IMR-90 (cell line): ENCODE data around the gene UXS1. TPM values are rescaled to one million over a fixed set of nuclear protein-coding genes. Genes with fewer than 3 reads are reported as not detected.

Experiments
- ATAC-seq: fragments of 200-7000 bp; cut with Tn5 transposase; 2 replicates; pipeline ENCODE4 v1.9.1; 2020; ENCODE audit warnings: low read depth, mild to moderate bottlenecking, moderate library complexity
- BruUV-seq: library from RNA; stranded (reverse); fragments of 400-500 nt; replicated peaks from 2 replicates; lab custom pipeline; 2021; lab: Mats Ljungman, UMichigan
- CTCF ChIA-PET: fragments of 300-600 bp; formaldehyde crosslinking; extraction: SDS; loops from one replicate; lab custom pipeline; 2021; ENCODE audit warnings: antibody characterized with exemption; lab: Yijun Ruan, JAX
- POLR2A ChIA-PET: fragments of 300-600 bp; sonication (Branson Sonifier 250); formaldehyde crosslinking; loops from one replicate; lab custom pipeline; 2022; ENCODE audit warnings: antibody characterized with exemption; ENCODE audit not compliant: unreplicated experiment; lab: Charles Lee
- DNase-seq: peaks from one replicate; pipeline ENCODE4 v3.0.0; 2013
- H2AFZ ChIP-seq: replicated peaks from 2 replicates; pipeline ENCODE3; 2013; ENCODE audit warnings: low read length, mild to moderate bottlenecking; ENCODE audit not compliant: poor library complexity
- H2AK5ac ChIP-seq: 2 replicates; pipeline ENCODE4 v1.6.1; 2013; ENCODE audit warnings: low read depth, low read length, inconsistent platforms
- H2AK9ac ChIP-seq: replicated peaks from 2 replicates; pipeline ENCODE3; 2013; ENCODE audit warnings: mild to moderate bottlenecking, low read depth, low read length, moderate library complexity; ENCODE audit not compliant: poor library complexity
- H2BK120ac ChIP-seq: 2 replicates; pipeline ENCODE4 v1.6.1; 2013; ENCODE audit warnings: low read depth, low read length, inconsistent platforms
- H2BK15ac ChIP-seq: 3 replicates; pipeline ENCODE4 v1.6.1; 2013; ENCODE audit warnings: low read depth, low read length, inconsistent platforms
- H2BK20ac ChIP-seq: 2 replicates; pipeline ENCODE4 v1.6.1; 2013; ENCODE audit warnings: low read depth, mild to moderate bottlenecking, inconsistent platforms, low read length, moderate library complexity
- H2BK5ac ChIP-seq: 2 replicates; pipeline ENCODE4 v1.6.1; 2013; ENCODE audit warnings: mild to moderate bottlenecking, low read depth, low read length, inconsistent platforms; ENCODE audit not compliant: poor library complexity, severe bottlenecking
- H3K14ac ChIP-seq: replicated peaks from 2 replicates; pipeline ENCODE4 v1.6.1; 2013; ENCODE audit warnings: low read depth, low read length, inconsistent platforms
- H3K18ac ChIP-seq: 2 replicates; pipeline ENCODE4 v1.6.1; 2013; ENCODE audit warnings: low read depth, low read length, control low read depth
- H3K23ac ChIP-seq: 2 replicates; pipeline ENCODE4 v1.6.1; 2013; ENCODE audit warnings: low read depth, low read length, inconsistent platforms
- H3K27ac ChIP-seq: 2 replicates; pipeline ENCODE4 v1.5.1; 2013; ENCODE audit warnings: mild to moderate bottlenecking, control low read depth, low read length; ENCODE audit not compliant: insufficient read depth
- H3K27me3 ChIP-seq: 2 replicates; pipeline ENCODE4 v1.6.1; 2013; ENCODE audit warnings: low read length; ENCODE audit not compliant: control insufficient read depth, insufficient read depth
- H3K36me3 ChIP-seq: 2 replicates; pipeline ENCODE4 v1.6.1; 2013; ENCODE audit warnings: low read length, mixed read lengths; ENCODE audit not compliant: control insufficient read depth, insufficient read depth
- H3K4ac ChIP-seq: 2 replicates; pipeline ENCODE4 v1.6.1; 2013; ENCODE audit warnings: low read depth, low read length, inconsistent platforms
- H3K4me1 ChIP-seq: 2 replicates; pipeline ENCODE4 v1.6.1; 2013; ENCODE audit warnings: low read length, mixed read lengths; ENCODE audit not compliant: control insufficient read depth, insufficient read depth
- H3K4me2 ChIP-seq: 2 replicates; pipeline ENCODE4 v1.6.1; 2013; ENCODE audit warnings: low read depth, mild to moderate bottlenecking, control low read depth, low read length, moderate library complexity
- H3K4me3 ChIP-seq: 2 replicates; pipeline ENCODE4 v1.5.1; 2013; ENCODE audit warnings: low read depth, mild to moderate bottlenecking, control low read depth, low read length, moderate library complexity; ENCODE audit not compliant: insufficient read depth
- H3K56ac ChIP-seq: 2 replicates; pipeline ENCODE4 v1.6.1; 2013; ENCODE audit warnings: low read length, inconsistent platforms; ENCODE audit not compliant: insufficient read depth; ENCODE audit errors: extremely low read depth
- H3K79me1 ChIP-seq, 2 experiments: 2 replicates each; pipeline ENCODE4 v1.6.1; 2013; ENCODE audit warnings: low read length in 2 of 2, inconsistent platforms in 1 of 2, low read depth in 1 of 2
- H3K9ac ChIP-seq: 2 replicates; pipeline ENCODE4 v1.6.1; 2013; ENCODE audit warnings: low read depth, low read length, control low read depth
- H3K9me1 ChIP-seq: 2 replicates; pipeline ENCODE4 v1.6.1; 2013; ENCODE audit warnings: low read length, inconsistent platforms; ENCODE audit not compliant: insufficient read depth
- H3K9me3 ChIP-seq: 2 replicates; pipeline ENCODE4 v1.6.1; 2013; ENCODE audit warnings: low read length; ENCODE audit not compliant: control insufficient read depth, insufficient read depth
- H4K20me1 ChIP-seq: 2 replicates; pipeline ENCODE4 v1.6.1; 2013; ENCODE audit warnings: low read length, inconsistent platforms; ENCODE audit not compliant: insufficient read depth
- H4K5ac ChIP-seq: 2 replicates; pipeline ENCODE4 v1.6.1; 2013; ENCODE audit warnings: mild to moderate bottlenecking, low read depth, low read length, control low read depth
- H4K8ac ChIP-seq, 2 experiments: 2 replicates each; pipeline ENCODE4 v1.6.1; 2013; ENCODE audit warnings: low read depth in 2 of 2, low read length in 2 of 2, control low read depth in 1 of 2, inconsistent platforms in 1 of 2
- H4K91ac ChIP-seq: 2 replicates; pipeline ENCODE4 v1.6.1; 2013; ENCODE audit warnings: low read depth, low read length, inconsistent platforms; ENCODE audit not compliant: insufficient read depth
- BHLHE40 ChIP-seq: fragments of 150-350 bp; IDR thresholded peaks from 2 replicates; pipeline ENCODE4 v1.6.1; 2016; ENCODE audit warnings: mild to moderate bottlenecking, low read depth, low read length
- CHD1 ChIP-seq: IDR thresholded peaks from 2 replicates; pipeline ENCODE4 v1.6.1; 2012; ENCODE audit warnings: low read depth, low read length, improper control_type of control experiment
- CTCF ChIP-seq: conservative IDR thresholded peaks from 2 replicates; pipeline ENCODE4 v1.5.1; 2012; ENCODE audit warnings: mild to moderate bottlenecking, low read depth, low read length, improper control_type of control experiment
- ELK1 ChIP-seq: fragments of 150-350 bp; IDR thresholded peaks from 2 replicates; pipeline ENCODE4 v1.6.1; 2016; ENCODE audit warnings: low read depth, mild to moderate bottlenecking, low read length, moderate library complexity, borderline replicate concordance
- FOS ChIP-seq: fragments of 150-350 bp; IDR thresholded peaks from 2 replicates; pipeline ENCODE4 v1.6.1; 2016; ENCODE audit warnings: low read depth, low read length
- MAFK ChIP-seq: IDR thresholded peaks from 2 replicates; pipeline ENCODE4 v1.6.1; 2012; ENCODE audit warnings: low read depth, low read length, improper control_type of control experiment
- MAZ ChIP-seq: IDR thresholded peaks from 2 replicates; pipeline ENCODE4 v1.6.1; 2012; ENCODE audit warnings: low read depth, mild to moderate bottlenecking, low read length, improper control_type of control experiment, moderate library complexity, borderline replicate concordance
- NFE2L2 ChIP-seq: fragments of 150-350 bp; IDR thresholded peaks from 2 replicates; pipeline ENCODE4 v1.6.1; 2016; ENCODE audit warnings: low read depth, mild to moderate bottlenecking, low read length
- POLR2A ChIP-seq: IDR thresholded peaks from 2 replicates; pipeline ENCODE4 v1.6.1; 2012; ENCODE audit warnings: mild to moderate bottlenecking, low read depth, low read length
- RAD21 ChIP-seq: IDR thresholded peaks from 2 replicates; pipeline ENCODE4 v1.6.1; 2012; ENCODE audit warnings: low read length, improper control_type of control experiment
- RFX5 ChIP-seq: IDR thresholded peaks from 2 replicates; pipeline ENCODE4 v1.8.0; 2012; ENCODE audit warnings: low read depth, mild to moderate bottlenecking, low read length, moderate library complexity
- SMC3 ChIP-seq: fragments of 150-350 bp; IDR thresholded peaks from 2 replicates; pipeline ENCODE4 v1.6.1; 2016; ENCODE audit warnings: low read depth, mild to moderate bottlenecking, antibody characterized with exemption, low read length, moderate library complexity
- WGBS, 2 experiments: methylation state at CpG; one replicate each; pipeline versions ENCODE4 v1.1.5 to v1.1.7; 2013; ENCODE audit warnings: missing lambda C conversion rate in 2 of 2; ENCODE audit not compliant: insufficient read length in 1 of 2; ENCODE audit errors: extremely low coverage in 2 of 2; 5-methylcytosine and 5-hydroxymethylcytosine counted together
- dilution Hi-C: fragments of 300-500 bp; cut with HindIII; formaldehyde crosslinking; loops from one replicate; pipeline ENCODE4 v1.14.3; 2018; ENCODE audit warnings: low sequenced_read_pairs; ENCODE audit not compliant: unreplicated experiment
- in situ Hi-C: fragments of 300-500 bp; cut with MboI; formaldehyde crosslinking; loops from 3 replicates; pipeline ENCODE4 v1.14.3; 2019; ENCODE audit warnings: low sequenced_read_pairs, inconsistent platforms, mixed read lengths
- intact Hi-C: fragments of 100-400 bp; cut with micrococcal nuclease; formaldehyde crosslinking; loops from 2 replicates; pipeline ENCODE4 v1.10.0; 2022
- polyA plus RNA-seq, 3 experiments: library from polyadenylated mRNA; depleted of rRNA; stranded (reverse); fragments of >200 nt; gene quantifications; 2 replicates each; pipeline ENCODE4 v1.2.3, GENCODE V29; 2012; ENCODE audit warnings: low replicate concordance in 1 of 3
- total RNA-seq: library from RNA; depleted of rRNA; stranded (reverse); fragments of >200 nt; gene quantifications from 2 replicates; pipeline ENCODE4 v1.2.3, GENCODE V29; 2012

Gene UXS1
- total and polyA plus RNA-seq, 2 of the 4 experiments (the other 2 are of a cell fraction): 33.7 to 54.3 TPM

GRCh38 chr2:106108351-106108750, 85.8 kb downstream of the UXS1 start:
- Histone ChIP-seq H2AK9ac (no peak overlapping the region), H2AK5ac (no peak overlapping the region), H2BK20ac (no peak overlapping the region), H4K8ac (no peak overlapping the region), H4K91ac (no peak overlapping the region), H3K4me3 (no peak overlapping the region), H3K4ac (no peak overlapping the region), H3K79me1 (no peaks in the 10 kb centered on the region), H3K4me2 (no peak overlapping the region), H3K27me3 (no peaks in the 10 kb centered on the region), H2BK5ac (no peak overlapping the region), H2AFZ (no peak overlapping the region), H3K56ac (no peak overlapping the region), H4K20me1 (peaks cover 3% of the 10 kb centered on the region; the same call in 1 of the 2 replicates), H3K18ac (no peak overlapping the region), H3K9ac (no peak overlapping the region), H2BK15ac (no peak overlapping the region), H3K36me3 (peaks cover 17% of the 10 kb centered on the region), H3K4me1 (no peaks in the 10 kb centered on the region), H2BK120ac (no peak overlapping the region), H4K5ac (no peak overlapping the region), H3K9me1 (no peaks in the 10 kb centered on the region; the same call in 1 of the 2 replicates), H3K27ac (no peak overlapping the region), H3K9me3 (no peaks in the 10 kb centered on the region), H3K23ac (no peak overlapping the region), H3K14ac (no peak overlapping the region)
- BruUV-seq: no TSS peak
- ATAC-seq (peak; percentile 65), DNase-seq (peak; percentile 49)
- 0% methylated on average over 1 of the region's 6 CpGs; no CpG with 5 or more reads in 1 of the 2 experiments for WGBS, 2 experiments
- dilution Hi-C loops: no loop called here
- CTCF ChIA-PET: interaction anchor here (0.5 to 0.6 kb wide), 3 partner anchors 14 to 89 kb away, joined by 3 to 4 read pairs (median 3); no protein-coding TSS in a partner anchor
- in situ Hi-C loops: loop anchor here (10.0 kb wide), 1 partner anchor 436 kb away; no protein-coding TSS in a partner anchor
- TF ChIP-seq BHLHE40 (no peak), CTCF (peak; percentile 46), SMC3 (peak; percentile 32; the same call in 1 of the 2 replicates), FOS (no peak), NFE2L2 (no peak), POLR2A (no peak), CHD1 (no peak), RAD21 (peak; percentile 49), ELK1 (no peak), MAZ (no peak), MAFK (no peak), RFX5 (no peak)
- POLR2A ChIA-PET: no interaction called here
- intact Hi-C loops: loop anchor here (1.0 to 5.0 kb wide), 3 partner anchors 84 to 474 kb away; partner anchors contain the start of gene UXS1
